ENCODE results near the gene CES3.

- TF ChIP-seq CTCF (IDR thresholded peaks at IDR 0.05) (no peak), POLR2AphosphoS5 (IDR thresholded peaks at IDR 0.05) (no peak)
These were observed 53.7 kb downstream of the CES3 start for GRCh38 chr16:67014634-67015312.

Measured in breast epithelium (tissue), 3 donors.